ENCODE data around the gene DCTPP1.

GRCh38 chr16:30407804-30408534, 21.9 kb downstream of the DCTPP1 start:
- TF ChIP-seq CTCF (IDR thresholded peaks at IDR 0.05 in 2 of 3, conservative IDR thresholded peaks at IDR 0.05 in 1 of 3; ENCODE audit: borderline replicate concordance in 1 of 3, insufficient read depth in 1 of 3, low read depth in 2 of 3, low read length in 2 of 3) (no peak), RAD21 (IDR thresholded peaks at IDR 0.05; ENCODE audit: low read depth) (no peak), ATF3 (IDR thresholded peaks at IDR 0.05) (no peak), EZH2 (IDR thresholded peaks at IDR 0.05) (no peak), EGR1 (IDR thresholded peaks at IDR 0.05; ENCODE audit: low read depth) (no peak), EZH2phosphoT487 (IDR thresholded peaks at IDR 0.05; ENCODE audit: borderline replicate concordance) (no peak), TCF7L2 (IDR thresholded peaks at IDR 0.05; ENCODE audit: borderline replicate concordance, extremely low read depth, insufficient read depth, insufficient read length) (no peak), CEBPB (IDR thresholded peaks at IDR 0.05; ENCODE audit: low read depth) (no peak), POLR2A (IDR thresholded peaks at IDR 0.05; ENCODE audit: borderline replicate concordance, extremely low read depth, insufficient read depth, insufficient read length) (no peak), POLR2AphosphoS5 (IDR thresholded peaks at IDR 0.05; ENCODE audit: low read depth, low read length) (no peak), SIN3A (IDR thresholded peaks at IDR 0.05; ENCODE audit: low read depth) (no peak)
